ENCODE results near the gene FLYWCH2.

DNA sequence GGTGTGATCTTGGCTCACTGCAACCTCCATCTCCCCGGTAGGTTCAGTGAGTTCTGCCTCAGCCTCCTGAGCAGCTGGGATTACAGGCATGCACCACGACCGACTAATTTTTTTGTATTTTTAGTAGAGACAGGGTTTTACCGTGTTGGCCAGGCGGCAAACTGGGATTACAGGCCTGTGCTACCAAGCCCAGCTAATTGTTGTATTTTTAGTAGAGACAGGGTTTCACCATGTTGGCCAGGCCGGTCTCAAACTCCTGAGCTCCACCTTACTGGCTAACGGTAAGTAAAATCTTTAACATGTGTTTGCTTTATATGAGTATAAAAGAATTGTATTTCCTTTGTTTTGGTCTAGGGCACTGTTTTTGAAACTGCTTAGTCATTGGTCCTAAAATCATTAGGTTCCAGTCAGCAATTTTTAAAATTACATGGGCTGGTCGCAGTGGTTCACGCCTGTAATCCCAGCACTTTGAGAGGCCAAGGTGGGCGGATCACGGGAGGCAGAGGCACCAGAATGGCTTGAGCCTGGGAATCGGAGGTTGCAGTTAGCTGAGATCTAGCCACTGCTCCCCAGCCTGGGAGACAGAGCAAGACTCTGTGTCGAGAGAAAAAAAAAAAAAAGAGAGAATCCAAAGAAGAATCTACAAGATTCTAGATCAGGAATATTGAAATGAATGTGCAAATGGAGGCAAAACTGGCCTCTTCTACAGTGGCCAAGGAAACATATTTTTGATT lies 32.3 kb downstream of the FLYWCH2 start:
- TF ChIP-seq CTCF (conservative IDR thresholded peaks at IDR 0.05; ENCODE audit: low read depth in 2 of 2), result no peak
- TF ChIP-seq ETS1 (IDR thresholded peaks at IDR 0.05), result no peak
- TF ChIP-seq POLR2AphosphoS5 (IDR thresholded peaks at IDR 0.05; ENCODE audit: low read depth), result no peak
- no peak for TF ChIP-seq CREB1 (CRISPR knock-in tag; IDR thresholded peaks at IDR 0.05; ENCODE audit: low read depth)
- no peak for TF ChIP-seq ZNF462 (CRISPR knock-in tag; IDR thresholded peaks at IDR 0.05)
- no peak for TF ChIP-seq EZH2 (IDR thresholded peaks at IDR 0.05; ENCODE audit: low read depth, unreplicated experiment)
